ENCODE data around the gene FAM20C. TPM values are rescaled to one million over a fixed set of nuclear protein-coding genes. Genes with fewer than 3 reads are reported as not detected.

The FAM20C gene
- total RNA-seq, 1 donor from 2014 or later = 58.8 TPM

GRCh38 chr7:300546-301290 lies 108.3 kb downstream of the FAM20C start:
- no peaks in the 10 kb centered on the region for H3K4me1 ChIP-seq
- H3K27me3 ChIP-seq = peaks cover under 1% of the 10 kb centered on the region
- TF ChIP-seq CTCF (IDR thresholded peaks at IDR 0.05) = no peak
- intact Hi-C loops (cut with DNase I) = no loop called here
- no peaks in the 10 kb centered on the region for H3K36me3 ChIP-seq
- no peaks in the 10 kb centered on the region for H3K9me3 ChIP-seq
- no peak overlapping the region for H3K27ac ChIP-seq
- no peak overlapping the region for H3K4me3 ChIP-seq
- ATAC-seq (no peak), DNase-seq (peak; percentile 32)

GRCh38 chr7:301291-302053 lies 109.1 kb downstream of the FAM20C start:
- peak; percentile 57 for DNase-seq
- no peaks in the 10 kb centered on the region for H3K36me3 ChIP-seq
- ATAC-seq = no peak
- H3K27ac ChIP-seq = no peak overlapping the region
- no peaks in the 10 kb centered on the region for H3K9me3 ChIP-seq
- H3K4me1 ChIP-seq = no peaks in the 10 kb centered on the region
- intact Hi-C loops (cut with DNase I) = no loop called here
- no peaks in the 10 kb centered on the region for H3K27me3 ChIP-seq
- TF ChIP-seq CTCF (IDR thresholded peaks at IDR 0.05) = no peak
- H3K4me3 ChIP-seq = no peak overlapping the region

GRCh38 chr7:302054-302992 lies 110.0 kb downstream of the FAM20C start:
- no peaks in the 10 kb centered on the region for H3K9me3 ChIP-seq
- ATAC-seq (no peak), DNase-seq (peak; percentile 48)
- no peaks in the 10 kb centered on the region for H3K27me3 ChIP-seq
- no peak overlapping the region for H3K4me3 ChIP-seq
- H3K27ac ChIP-seq = no peak overlapping the region
- H3K4me1 ChIP-seq = no peaks in the 10 kb centered on the region
- intact Hi-C loops (cut with DNase I) = no loop called here
- no peak for TF ChIP-seq CTCF (IDR thresholded peaks at IDR 0.05)
- no peaks in the 10 kb centered on the region for H3K36me3 ChIP-seq

- TF ChIP-seq CTCF (IDR thresholded peaks at IDR 0.05) = no peak
Measured at GRCh38 chr7:303425-303824, 111.1 kb downstream of the FAM20C start.

GRCh38 chr7:303884-304573 lies 111.7 kb downstream of the FAM20C start:
- intact Hi-C loops (cut with DNase I) = no loop called here
- ATAC-seq = peak; percentile 5
- no peak overlapping the region for H3K27ac ChIP-seq
- no peaks in the 10 kb centered on the region for H3K27me3 ChIP-seq
- no peaks in the 10 kb centered on the region for H3K36me3 ChIP-seq
- no peak for TF ChIP-seq CTCF (IDR thresholded peaks at IDR 0.05)
- no peak overlapping the region for H3K4me3 ChIP-seq
- DNase-seq = peak; percentile 46
- H3K9me3 ChIP-seq = no peaks in the 10 kb centered on the region
- H3K4me1 ChIP-seq = no peaks in the 10 kb centered on the region

More at GRCh38 chr7:303425-303824, 111.1 kb downstream of the FAM20C start:
- H3K36me3 ChIP-seq = no peaks in the 10 kb centered on the region
- intact Hi-C loops (cut with DNase I) = no loop called here
- H3K4me1 ChIP-seq = no peaks in the 10 kb centered on the region
- no peaks in the 10 kb centered on the region for H3K27me3 ChIP-seq
- ATAC-seq = no peak
- peak; percentile 36 for DNase-seq
- no peak overlapping the region for H3K27ac ChIP-seq
- H3K4me3 ChIP-seq = no peak overlapping the region
- no peaks in the 10 kb centered on the region for H3K9me3 ChIP-seq
